ENCODE measurements around the gene LFNG. TPM values are rescaled to one million over a fixed set of nuclear protein-coding genes. Genes with fewer than 3 reads are reported as not detected.

Gene LFNG
- total and polyA plus RNA-seq, 2 donors (not counting 1 experiment from before 2014, with no cell fraction given), result 73.3 to 208 TPM

DNA sequence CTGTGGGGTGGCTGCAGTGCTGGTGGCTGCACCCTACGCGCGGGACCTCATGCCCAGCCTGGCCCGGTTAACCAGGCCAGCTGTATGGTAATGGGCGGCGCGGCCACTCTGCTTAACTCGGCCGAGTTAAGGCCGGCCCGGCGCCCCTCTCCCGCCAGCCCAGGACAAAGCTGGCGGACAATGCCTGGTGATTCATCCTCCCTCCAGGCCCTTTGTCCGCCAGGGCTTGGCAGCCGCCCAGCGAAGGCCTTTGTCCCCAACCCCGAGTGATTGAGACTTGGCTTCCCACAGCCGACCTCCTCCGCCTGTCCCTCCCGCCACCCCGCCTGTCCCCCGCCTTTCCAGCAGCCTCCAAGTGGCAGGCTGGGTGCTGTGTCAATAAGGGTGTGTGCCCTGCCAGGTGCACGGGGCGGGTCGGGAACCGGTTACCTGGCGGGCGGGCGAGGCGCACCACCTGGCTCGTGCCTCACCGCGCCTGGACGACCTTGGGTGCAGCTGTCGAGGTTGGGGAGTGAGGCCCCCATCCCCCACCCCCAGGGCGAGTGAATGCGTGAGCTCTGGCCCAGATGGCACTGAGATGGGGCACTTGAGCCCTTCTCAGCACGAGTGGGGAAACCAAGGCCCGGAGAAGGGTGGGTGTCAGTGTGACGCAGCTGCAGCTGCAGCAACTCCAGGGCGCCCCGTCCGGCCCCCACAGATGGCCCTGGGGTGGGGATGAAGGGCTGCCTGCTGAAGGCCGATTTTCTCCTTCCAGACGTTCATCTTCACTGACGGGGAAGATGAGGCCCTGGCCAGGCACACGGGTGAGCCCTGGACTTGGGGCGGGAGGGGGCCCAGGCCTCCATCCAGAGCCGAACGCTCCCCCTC, 4.6 kb downstream of the LFNG start:
- Histone ChIP-seq H3K27me3 (replicated peaks in 1 of 4; ENCODE audit: control extremely low read depth in 1 of 4, control insufficient read depth in 3 of 4, insufficient read depth in 4 of 4, low read length in 3 of 4) (no peaks in the 10 kb centered on the region), H3K36me3 (replicated peaks in 1 of 2; ENCODE audit: control extremely low read depth in 1 of 2, control insufficient read depth in 1 of 2, extremely low read depth in 1 of 2, insufficient read depth in 2 of 2, low read length in 1 of 2) (peaks cover 0 to 73% of the 10 kb centered on the region in 2 experiments), H4K20me1 (ENCODE audit: control insufficient read depth, insufficient read depth, low read length, poor library complexity, severe bottlenecking) (peaks cover 87% of the 10 kb centered on the region), H3K4me3 (ENCODE audit: control extremely low read depth in 1 of 5, extremely low read depth in 1 of 5, insufficient read depth in 1 of 5, low read depth in 2 of 5, low read length in 4 of 5) (peak overlapping the region in 4 of 5 experiments; percentile 0 to 100 (median 98)), H3K9me3 (ENCODE audit: control extremely low read depth in 1 of 3, control insufficient read depth in 2 of 3, insufficient read depth in 1 of 3, low read length in 2 of 3) (no peaks in the 10 kb centered on the region), H3K27ac (ENCODE audit: low read length in 2 of 2) (peak overlapping the region; percentile 37 to 61), H3K4me1 (ENCODE audit: control insufficient read depth in 2 of 2, insufficient read depth in 2 of 2, low read length in 2 of 2) (peaks cover 77 to 81% of the 10 kb centered on the region in 2 donors), H3K9ac (ENCODE audit: low read length) (peak overlapping the region; percentile 90), H3K79me2 (ENCODE audit: control insufficient read depth, insufficient read depth, low read length) (peaks cover 70% of the 10 kb centered on the region), H3K4me2 (replicated peaks; ENCODE audit: low read depth, low read length, poor library complexity, severe bottlenecking) (peak overlapping the region; percentile 85), H2AFZ (ENCODE audit: insufficient read depth, low read depth, low read length, poor library complexity, severe bottlenecking) (no peak overlapping the region)
- intact Hi-C loops (cut with micrococcal nuclease), result loop anchor here (5.0 kb wide), 1 partner anchor 108 kb away; the partner anchor contains the start of gene TTYH3
- DNase-seq, result peak; percentile 60
- ChIA-PET POLR2A (interaction anchor here (14.9 kb wide), 1 partner anchor 14 kb away, joined by 340 read pairs; no protein-coding TSS in a partner anchor), CTCF (interaction anchor here (1.4 to 3.0 kb wide), 2 partner anchors 14 to 46 kb away, joined by 3 to 23 read pairs; no protein-coding TSS in a partner anchor)
- TF ChIP-seq, protein P1, sequence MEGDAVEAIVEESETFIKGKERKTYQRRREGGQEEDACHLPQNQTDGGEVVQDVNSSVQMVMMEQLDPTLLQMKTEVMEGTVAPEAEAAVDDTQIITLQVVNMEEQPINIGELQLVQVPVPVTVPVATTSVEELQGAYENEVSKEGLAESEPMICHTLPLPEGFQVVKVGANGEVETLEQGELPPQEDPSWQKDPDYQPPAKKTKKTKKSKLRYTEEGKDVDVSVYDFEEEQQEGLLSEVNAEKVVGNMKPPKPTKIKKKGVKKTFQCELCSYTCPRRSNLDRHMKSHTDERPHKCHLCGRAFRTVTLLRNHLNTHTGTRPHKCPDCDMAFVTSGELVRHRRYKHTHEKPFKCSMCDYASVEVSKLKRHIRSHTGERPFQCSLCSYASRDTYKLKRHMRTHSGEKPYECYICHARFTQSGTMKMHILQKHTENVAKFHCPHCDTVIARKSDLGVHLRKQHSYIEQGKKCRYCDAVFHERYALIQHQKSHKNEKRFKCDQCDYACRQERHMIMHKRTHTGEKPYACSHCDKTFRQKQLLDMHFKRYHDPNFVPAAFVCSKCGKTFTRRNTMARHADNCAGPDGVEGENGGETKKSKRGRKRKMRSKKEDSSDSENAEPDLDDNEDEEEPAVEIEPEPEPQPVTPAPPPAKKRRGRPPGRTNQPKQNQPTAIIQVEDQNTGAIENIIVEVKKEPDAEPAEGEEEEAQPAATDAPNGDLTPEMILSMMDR (IDR thresholded peaks at IDR 0.05), result no peak
- no peak for TF ChIP-seq EZH2 (IDR thresholded peaks at IDR 0.05; ENCODE audit: borderline replicate concordance, insufficient read depth, low read depth, low read length, poor library complexity, severe bottlenecking)
- H3K4me3 Mint-ChIP-seq, result peak overlapping the region; percentile 85
- H3K27ac Mint-ChIP-seq, result peak overlapping the region; percentile 73
- WGBS (ENCODE audit: insufficient coverage), result 66% methylated on average over 29 of the region's 51 CpGs
- no peaks in the 10 kb centered on the region for H3K27me3 Mint-ChIP-seq
- no peak for ATAC-seq (ENCODE audit: low read depth)
- H3K4me1 Mint-ChIP-seq, result peaks cover 72% of the 10 kb centered on the region
- no peaks in the 10 kb centered on the region for H3K9me3 Mint-ChIP-seq (ENCODE audit: insufficient read depth)

Data from B cell (primary cell).